HG02973 (cell line): ENCODE measurements around the gene ADAMTS2.
"Not testable (repeated sequence)": the region's sequence is repeated elsewhere in the genome, so short reads cannot be mapped to it uniquely, and the experiment has no call there.

Experiments used
- ATAC-seq: cut with Tn5 transposase; IDR thresholded peaks from one replicate; pipeline ENCODE4 v1.9.1; 2021; ENCODE audit warnings: moderate library complexity; ENCODE audit not compliant: unreplicated experiment

ADAMTS2 gene

GRCh38 chr5:179298181-179298993, 46.9 kb downstream of the ADAMTS2 start:
- ATAC-seq, result no peak

- no peak for ATAC-seq
These were observed 47.6 kb downstream of the ADAMTS2 start for GRCh38 chr5:179297486-179298180.

- ATAC-seq, result no peak
These were observed 48.2 kb downstream of the ADAMTS2 start for GRCh38 chr5:179297026-179297425.

GRCh38 chr5:179296150-179296821, 49.0 kb downstream of the ADAMTS2 start:
- no peak for ATAC-seq

GRCh38 chr5:179295778-179296149, 49.5 kb downstream of the ADAMTS2 start:
- ATAC-seq, result no peak

GRCh38 chr5:179294891-179295777, 50.1 kb downstream of the ADAMTS2 start:
- ATAC-seq, result no peak

- no peak for ATAC-seq
These were observed 51.0 kb downstream of the ADAMTS2 start for GRCh38 chr5:179294131-179294780.

- no peak for ATAC-seq
These were observed 52.3 kb downstream of the ADAMTS2 start for GRCh38 chr5:179292681-179293635.

GRCh38 chr5:179292202-179292601, 53.1 kb downstream of the ADAMTS2 start:
- ATAC-seq, result no peak

- no peak for ATAC-seq
These were observed 54.4 kb downstream of the ADAMTS2 start for GRCh38 chr5:179290681-179291540.

GRCh38 chr5:179289756-179290385, 55.4 kb downstream of the ADAMTS2 start:
- no peak for ATAC-seq

GRCh38 chr5:179288809-179289185, 56.5 kb downstream of the ADAMTS2 start:
- ATAC-seq, result no peak

GRCh38 chr5:179288101-179288808, 57.0 kb downstream of the ADAMTS2 start:
- ATAC-seq, result no peak

- no peak for ATAC-seq
These were observed 57.6 kb downstream of the ADAMTS2 start for GRCh38 chr5:179287631-179288030.

- ATAC-seq, result no peak
These were observed 58.2 kb downstream of the ADAMTS2 start for GRCh38 chr5:179287071-179287470.

- not testable (repeated sequence) for ATAC-seq
These were observed 59.5 kb downstream of the ADAMTS2 start for GRCh38 chr5:179285776-179286162.
